Naive thymus-derived CD8-positive, alpha-beta T cell (primary cell): ENCODE results near the gene BCL6B. TPM values are rescaled to one million over a fixed set of nuclear protein-coding genes. Genes with fewer than 3 reads are reported as not detected.
A peak's percentile ranks its signal among the peaks of the same experiment; 100 is the strongest.
"Not testable (repeated sequence)": the region's sequence is repeated elsewhere in the genome, so short reads cannot be mapped to it uniquely, and the experiment has no call there.

Experiments
- ATAC-seq, 2 donors: fragments of 150-1000 bp; cut with Tn5 transposase in 1 of 2; sonication (Bioruptor Pico), chemical (Tn5 transposase) in 1 of 2; 1 replicate in 1 of 2; 2 replicates in 1 of 2; pipeline ENCODE4 v1.10.0; 2021; ENCODE audit warnings: mild to moderate bottlenecking in 2 of 2, moderate library complexity in 2 of 2
- POLR2A ChIA-PET: fragments of 350-600 bp; sonication (Branson Sonifier 250); formaldehyde crosslinking; loops from one replicate; lab custom pipeline; 2021; ENCODE audit warnings: antibody characterized with exemption; lab: Charles Lee
- DNase-seq, 10 donors: peaks; one replicate each; pipeline versions ENCODE4 v3.0.0 to v3.0.0-alpha.2; 2020 to 2022
- H3K27ac Mint-ChIP-seq, 10 donors: one replicate each; pipeline ENCODE4 v1.8.0; 2020 to 2022; ENCODE audit warnings: mild to moderate bottlenecking in 10 of 10, mixed read lengths in 10 of 10, moderate library complexity in 4 of 10, inconsistent platforms in 1 of 10
- H3K27me3 Mint-ChIP-seq, 5 donors: one replicate each; pipeline ENCODE4 v1.8.0; 2021 to 2022; ENCODE audit warnings: mixed read lengths in 5 of 5
- H3K36me3 Mint-ChIP-seq, 3 donors: one replicate each; pipeline ENCODE4 v1.8.0; 2020 to 2022; ENCODE audit warnings: mixed read lengths in 3 of 3, mild to moderate bottlenecking in 2 of 3, inconsistent platforms in 1 of 3
- H3K4me1 Mint-ChIP-seq, 4 donors: one replicate each; pipeline ENCODE4 v1.8.0; 2021 to 2022; ENCODE audit warnings: mixed read lengths in 4 of 4
- H3K4me3 Mint-ChIP-seq, 10 donors: one replicate each; pipeline ENCODE4 v1.8.0; 2020 to 2022; ENCODE audit warnings: mild to moderate bottlenecking in 10 of 10, mixed read lengths in 10 of 10, moderate library complexity in 6 of 10, inconsistent platforms in 1 of 10
- H3K9me3 Mint-ChIP-seq, 9 donors: one replicate each; pipeline ENCODE4 v1.8.0; 2020 to 2022; ENCODE audit warnings: mixed read lengths in 9 of 9, mild to moderate bottlenecking in 3 of 9, inconsistent platforms in 1 of 9, moderate library complexity in 1 of 9
- polyA plus RNA-seq, 3 donors: library from polyadenylated mRNA; unstranded; fragments of 300-500 nt; fragmentation: Illumina TruSeq; gene quantifications; one replicate each; pipeline ENCODE4 v1.2.3, GENCODE V29; 2021
- total RNA-seq, 8 experiments: library from RNA in 2 of 8; stranded (reverse) in 2 of 8; gene quantifications; one replicate each; pipeline ENCODE4 v1.2.3 and lab custom pipeline; 2021 to 2026

BCL6B gene
- total and polyA plus RNA-seq, 5 experiments from 2014 or later = not detected

DNA sequence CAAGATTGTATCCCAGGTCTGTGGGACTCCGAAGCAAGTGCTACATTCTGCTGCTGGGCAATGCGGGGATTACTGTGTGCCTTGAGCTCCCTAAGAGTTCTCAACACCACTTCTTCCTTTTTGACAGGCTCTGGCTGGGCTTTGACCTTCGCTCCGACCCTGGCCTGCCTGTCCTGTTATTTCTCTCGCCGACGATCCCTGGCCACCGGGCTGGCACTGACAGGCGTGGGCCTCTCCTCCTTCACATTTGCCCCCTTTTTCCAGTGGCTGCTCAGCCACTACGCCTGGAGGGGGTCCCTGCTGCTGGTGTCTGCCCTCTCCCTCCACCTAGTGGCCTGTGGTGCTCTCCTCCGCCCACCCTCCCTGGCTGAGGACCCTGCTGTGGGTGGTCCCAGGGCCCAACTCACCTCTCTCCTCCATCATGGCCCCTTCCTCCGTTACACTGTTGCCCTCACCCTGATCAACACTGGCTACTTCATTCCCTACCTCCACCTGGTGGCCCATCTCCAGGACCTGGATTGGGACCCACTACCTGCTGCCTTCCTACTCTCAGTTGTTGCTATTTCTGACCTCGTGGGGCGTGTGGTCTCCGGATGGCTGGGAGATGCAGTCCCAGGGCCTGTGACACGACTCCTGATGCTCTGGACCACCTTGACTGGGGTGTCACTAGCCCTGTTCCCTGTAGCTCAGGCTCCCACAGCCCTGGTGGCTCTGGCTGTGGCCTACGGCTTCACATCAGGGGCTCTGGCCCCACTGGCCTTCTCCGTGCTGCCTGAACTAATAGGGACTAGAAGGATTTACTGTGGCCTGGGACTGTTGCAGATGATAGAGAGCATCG, 15.4 kb downstream of the BCL6B start:
- Mint-ChIP-seq H3K4me3 (peak overlapping the region in 7 of 10 donors; percentile 2 to 69 (median 50)), H3K9me3 (no peaks in the 10 kb centered on the region), H3K36me3 (peaks cover 0 to 1% (median 0%) of the 10 kb centered on the region in 3 donors), H3K27ac (peak overlapping the region in 5 of 10 donors; percentile 33 to 86 (median 54)), H3K4me1 (peaks cover 32 to 72% (median 61%) of the 10 kb centered on the region in 4 donors), H3K27me3 (no peaks in the 10 kb centered on the region)
- DNase-seq = no peak
- ATAC-seq = no peak
- POLR2A ChIA-PET = interaction anchor here (0.6 to 3.4 kb wide), 4 partner anchors 16 to 279 kb away, joined by 4 to 81 read pairs (median 6); partner anchors contain the start of genes BCL6B and RNASEK

DNA sequence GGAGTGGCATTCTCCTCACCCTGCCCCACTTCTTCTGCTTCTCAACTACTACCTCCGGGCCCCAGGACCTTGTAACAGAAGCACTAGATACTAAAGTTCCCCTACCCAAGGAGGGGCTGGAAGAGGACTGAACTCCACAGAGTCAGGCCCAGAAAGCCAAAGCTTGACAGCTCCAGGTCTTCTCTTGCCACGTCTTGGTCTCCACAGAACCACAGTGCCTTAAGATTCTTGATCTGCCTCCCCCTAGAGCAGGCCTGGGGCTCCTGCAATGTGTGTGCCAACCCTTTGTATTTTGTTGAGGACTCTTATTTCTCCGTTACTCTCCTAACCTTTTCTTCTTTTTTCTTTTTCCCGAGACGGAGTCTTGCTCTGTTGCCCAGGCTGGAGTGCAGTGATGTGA, 17.0 kb downstream of the BCL6B start:
- DNase-seq (peak in 1 of 10 donors; percentile 10), ATAC-seq (no peak)
- Mint-ChIP-seq H3K4me3 (peak overlapping the region in 4 of 10 donors; percentile 4 to 45 (median 27)), H3K27me3 (no peaks in the 10 kb centered on the region), H3K4me1 (peaks cover 33 to 61% (median 58%) of the 10 kb centered on the region in 4 donors), H3K27ac (peak overlapping the region in 9 of 10 donors; percentile 26 to 89 (median 81)), H3K9me3 (no peaks in the 10 kb centered on the region), H3K36me3 (no peaks in the 10 kb centered on the region)
- POLR2A ChIA-PET = interaction anchor here (0.7 to 1.4 kb wide), 3 partner anchors 20 to 649 kb away, joined by 3 to 7 read pairs (median 6); partner anchors contain the start of gene RNASEK

DNA sequence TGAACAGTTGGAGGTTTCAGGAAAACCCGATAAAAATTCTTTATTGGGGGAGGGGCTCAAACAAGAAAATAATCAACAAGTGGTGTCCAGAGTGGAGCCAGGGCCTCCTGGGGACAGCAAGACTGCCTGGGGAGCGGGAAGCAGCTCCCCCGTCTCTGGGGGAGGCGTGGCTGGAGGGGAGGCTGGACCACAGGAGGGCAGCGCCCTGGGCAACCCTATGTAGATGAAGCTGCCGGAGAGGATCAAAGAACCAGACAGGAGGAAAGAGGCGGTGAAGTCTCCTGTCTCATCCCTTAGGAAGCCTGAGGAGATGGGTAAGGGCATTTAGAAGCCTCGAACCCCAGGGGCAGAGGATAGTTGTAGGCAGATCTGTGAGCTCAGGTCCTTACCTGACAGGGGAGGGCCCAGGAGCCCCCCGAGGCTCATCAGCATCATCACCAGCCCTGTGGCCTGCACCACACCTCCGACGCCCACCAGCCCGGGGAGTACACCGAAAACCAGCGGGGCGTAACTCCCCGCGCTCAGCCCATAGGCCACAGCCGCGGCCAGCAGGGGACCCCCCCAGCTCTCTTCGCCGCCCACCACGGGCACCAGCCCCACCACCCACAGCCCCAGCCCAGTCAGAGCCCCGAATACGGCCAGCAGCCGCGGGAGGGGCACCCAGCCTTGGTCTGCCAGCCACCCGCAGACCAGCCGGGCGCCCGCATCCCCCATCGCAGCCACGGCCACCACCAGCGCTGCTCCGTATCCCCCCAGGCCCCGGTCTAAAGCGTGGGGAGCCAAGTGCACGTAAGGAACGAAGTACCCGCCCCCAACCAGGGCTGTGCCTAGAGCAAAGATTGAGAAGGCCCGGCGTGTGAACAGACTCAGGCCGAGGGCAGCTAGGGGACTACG, 19.0 kb downstream of the BCL6B start:
- Mint-ChIP-seq H3K9me3 (no peaks in the 10 kb centered on the region), H3K4me1 (peaks cover 27 to 59% (median 53%) of the 10 kb centered on the region in 4 donors), H3K36me3 (no peaks in the 10 kb centered on the region), H3K27me3 (peaks cover 0 to 2% (median 0%) of the 10 kb centered on the region in 5 donors), H3K27ac (peak overlapping the region; percentile 70 to 98 (median 93)), H3K4me3 (peak overlapping the region; percentile 74 to 91 (median 84))
- DNase-seq (peak in 2 of 10 donors; percentile 35 to 40), ATAC-seq (peak; percentile 37 to 41)
- POLR2A ChIA-PET = interaction anchor here (0.6 to 7.1 kb wide), 8 partner anchors 20 to 1197 kb away, joined by 3 to 83 read pairs (median 4); a partner anchor contains a TSS

DNA sequence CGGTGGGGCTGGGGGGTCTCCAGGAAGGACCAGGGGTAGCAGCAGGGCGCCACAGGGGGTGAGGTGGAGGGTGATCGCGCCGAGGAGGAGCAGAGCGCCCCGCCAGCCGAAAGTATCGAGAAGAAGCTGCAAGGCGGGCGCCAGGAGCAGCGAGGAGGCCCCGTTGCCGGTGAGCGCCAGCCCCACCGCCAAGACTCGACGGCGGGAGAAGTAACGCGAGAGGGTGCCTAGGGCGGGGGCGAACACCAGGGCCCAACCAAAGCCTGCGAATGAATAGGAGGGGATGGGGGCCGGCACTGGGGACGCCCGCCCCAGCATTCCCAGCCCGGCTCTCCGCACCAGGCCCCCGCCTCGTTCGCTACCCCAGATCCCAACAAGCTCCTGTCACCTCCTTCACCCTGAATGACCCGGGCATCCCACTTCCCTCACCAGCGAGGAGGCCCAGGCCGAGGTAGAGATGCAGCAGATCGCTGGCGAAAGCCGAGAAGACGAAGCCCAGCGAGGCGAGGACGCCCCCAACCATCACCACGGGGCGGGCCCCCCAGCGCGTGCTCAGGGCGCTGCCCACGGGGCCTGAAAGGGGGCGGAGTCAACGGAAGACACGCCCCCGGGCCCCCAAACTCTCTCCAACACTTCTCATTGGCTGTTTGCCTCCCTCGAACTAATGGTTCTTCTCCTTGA, 19.8 kb downstream of the BCL6B start:
- Mint-ChIP-seq H3K27ac (peak overlapping the region; percentile 63 to 98 (median 93)), H3K36me3 (no peaks in the 10 kb centered on the region), H3K4me3 (peak overlapping the region; percentile 74 to 91 (median 84)), H3K9me3 (no peaks in the 10 kb centered on the region), H3K4me1 (peaks cover 27 to 58% (median 57%) of the 10 kb centered on the region in 4 donors), H3K27me3 (peaks cover 0 to 2% (median 0%) of the 10 kb centered on the region in 5 donors)
- peak; percentile 35 to 49 for ATAC-seq
- DNase-seq = peak; percentile 31 to 73 (median 57)
- POLR2A ChIA-PET = interaction anchor here (0.8 to 7.1 kb wide), 10 partner anchors 7 to 443 kb away, joined by 3 to 83 read pairs (median 3); partner anchors contain the start of gene SLC16A13

DNA sequence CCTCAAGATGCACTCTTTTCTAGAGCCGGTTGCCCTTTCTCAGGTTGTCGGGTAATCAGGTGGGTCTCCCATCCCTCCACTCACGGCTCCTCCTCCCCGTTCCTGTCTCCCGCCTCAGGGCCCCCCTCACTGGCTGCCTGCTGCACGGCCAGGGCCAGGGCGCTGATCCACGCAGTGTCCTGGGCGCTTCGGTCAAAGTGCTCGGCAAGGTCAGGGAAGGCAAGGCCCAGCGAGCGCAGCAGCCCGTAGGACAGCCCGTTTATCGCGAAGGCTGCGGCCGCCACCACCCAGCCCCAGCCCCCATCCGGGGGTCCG, 20.3 kb downstream of the BCL6B start:
- Mint-ChIP-seq H3K4me3 (peak overlapping the region; percentile 74 to 91 (median 84)), H3K9me3 (no peaks in the 10 kb centered on the region), H3K36me3 (no peaks in the 10 kb centered on the region), H3K4me1 (peaks cover 27 to 56% (median 53%) of the 10 kb centered on the region in 4 donors), H3K27ac (peak overlapping the region in 9 of 10 donors; percentile 53 to 95 (median 74)), H3K27me3 (peaks cover 0 to 2% (median 0%) of the 10 kb centered on the region in 5 donors)
- peak in 1 of 2 donors; percentile 10 for ATAC-seq
- DNase-seq = no peak
- POLR2A ChIA-PET = interaction anchor here (0.8 to 7.1 kb wide), 7 partner anchors 7 to 442 kb away, joined by 3 to 83 read pairs (median 3); partner anchors contain the start of gene SLC16A13

DNA sequence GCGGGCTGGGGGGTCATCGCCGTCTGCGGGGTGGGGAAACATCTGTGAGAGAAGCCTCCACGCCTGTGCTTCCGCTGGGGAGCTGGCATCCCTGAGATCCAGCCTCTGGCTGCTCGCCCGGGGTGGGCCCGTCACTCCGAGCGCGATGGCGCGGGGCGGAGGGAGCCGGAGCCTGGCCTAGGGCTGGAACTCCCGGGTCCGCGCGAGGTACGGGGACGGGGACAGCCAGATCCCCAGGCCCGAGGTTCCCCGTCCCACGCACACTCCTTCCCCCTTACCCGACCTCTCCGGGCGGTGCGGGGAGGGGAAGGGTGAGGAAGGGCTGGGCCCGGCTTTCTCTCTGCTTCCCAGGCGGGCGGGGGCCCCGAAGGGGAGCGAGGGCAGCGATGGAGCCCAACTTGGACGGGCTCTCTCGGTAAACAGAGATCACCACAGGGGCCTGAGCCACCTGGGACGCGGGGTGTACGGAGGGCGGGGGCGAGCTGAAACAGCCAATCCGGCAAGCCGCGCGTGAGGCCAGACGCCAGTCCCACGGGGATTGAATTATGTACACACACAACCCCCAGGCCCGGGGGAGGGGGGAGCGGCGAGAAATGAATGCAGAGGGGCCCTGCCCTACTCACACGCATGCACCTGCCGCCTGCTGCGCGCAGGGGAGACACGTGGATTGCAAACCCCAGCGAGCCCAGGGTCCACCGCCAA, 20.8 kb downstream of the BCL6B start, which contains the start of gene SLC16A11:
TSS of gene SLC16A11 (minus strand) at position 596 of the 702 bp plus-strand sequence. CDS start at position 17, 579 bp downstream.
- Mint-ChIP-seq H3K36me3 (no peaks in the 10 kb centered on the region), H3K4me3 (peak within 1 kb of the TSS; percentile 74 to 91 (median 84)), H3K9me3 (no peaks in the 10 kb centered on the region), H3K4me1 (peaks cover 24 to 50% (median 48%) of the 10 kb centered on the region in 4 donors), H3K27me3 (peaks cover 0 to 2% (median 0%) of the 10 kb centered on the region in 5 donors), H3K27ac (peak within 1 kb of the TSS; percentile 43 to 95 (median 72))
- POLR2A ChIA-PET = interaction anchor here (0.6 to 7.1 kb wide), 8 partner anchors 8 to 442 kb away, joined by 3 to 83 read pairs (median 3); partner anchors contain the start of genes GABARAP and SLC16A13
- ATAC-seq (peak in 1 of 2 donors; percentile 27), DNase-seq (peak in 6 of 10 donors; percentile 27 to 42 (median 36))

DNA sequence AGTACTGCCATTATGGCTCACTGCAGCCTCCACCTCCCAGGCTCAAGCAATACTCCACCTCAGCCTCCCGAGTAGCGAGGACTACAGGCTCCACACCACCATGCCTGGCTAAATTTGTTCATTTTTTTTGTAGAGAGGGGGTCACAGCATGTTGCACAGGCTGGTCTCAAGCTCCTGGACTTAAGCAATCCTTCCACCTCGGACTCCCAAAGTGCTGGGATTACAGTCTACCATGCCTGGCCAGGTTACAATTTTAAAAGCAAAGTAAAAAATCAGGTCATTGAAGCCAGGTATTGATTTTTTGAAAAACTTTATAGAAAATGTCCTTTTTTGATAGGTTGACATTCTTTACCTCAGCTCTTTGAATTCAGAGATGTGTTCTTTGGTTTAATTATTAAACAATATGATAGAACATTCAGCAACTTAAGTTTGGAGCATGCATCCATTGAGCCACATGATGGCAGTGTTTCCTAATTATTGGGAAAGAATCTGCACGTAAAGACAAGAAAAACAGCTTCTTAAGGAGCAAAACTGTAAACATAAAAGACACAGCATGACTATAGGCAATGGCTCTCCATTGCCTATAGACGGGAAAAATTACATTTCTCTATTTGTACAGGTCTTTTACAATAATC, 22.8 kb downstream of the BCL6B start:
- peak; percentile 27 to 36 for ATAC-seq

DNA sequence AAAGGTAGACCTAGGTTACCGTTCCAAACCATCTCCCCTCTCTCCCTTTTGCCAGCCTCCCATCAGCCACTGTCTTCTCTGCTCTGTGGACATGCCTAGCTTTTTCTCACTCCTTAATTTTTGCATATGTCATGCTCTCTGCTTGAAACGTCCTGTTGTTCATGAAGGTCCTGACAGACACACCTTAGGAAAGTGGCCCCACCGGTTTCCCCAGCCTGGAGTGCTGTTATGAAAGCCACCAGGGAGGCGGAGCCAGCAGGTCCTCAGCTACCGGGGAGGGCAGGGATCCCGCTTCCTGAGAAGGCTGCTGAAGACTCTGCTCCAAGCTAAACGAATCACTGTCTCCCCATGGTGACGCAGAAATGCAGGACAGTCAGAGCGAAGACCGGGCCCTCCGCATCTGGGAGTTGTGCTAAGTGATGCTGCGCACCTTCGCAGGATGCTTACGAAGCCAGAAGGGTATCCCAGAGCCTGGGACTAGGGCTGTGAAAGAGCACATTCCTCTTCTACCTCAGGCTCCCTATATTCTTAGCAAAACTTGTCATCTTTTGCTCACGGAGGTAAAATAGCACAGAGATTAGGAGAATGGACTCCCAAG, 23.4 kb downstream of the BCL6B start:
- POLR2A ChIA-PET = interaction anchor here (0.9 to 7.1 kb wide), 18 partner anchors 10 to 786 kb away, joined by 3 to 83 read pairs (median 6); partner anchors contain the start of genes ACADVL, DLG4, PHF23 and RNASEK
- Mint-ChIP-seq H3K9me3 (no peaks in the 10 kb centered on the region), H3K27ac (peak overlapping the region; percentile 81 to 96 (median 93)), H3K4me1 (peaks cover 20 to 38% (median 37%) of the 10 kb centered on the region in 4 donors), H3K36me3 (no peaks in the 10 kb centered on the region), H3K4me3 (peak overlapping the region; percentile 81 to 95 (median 88)), H3K27me3 (peaks cover 0 to 2% (median 0%) of the 10 kb centered on the region in 5 donors)
- ATAC-seq = peak; percentile 20 to 24
- DNase-seq = peak in 4 of 10 donors; percentile 22 to 39 (median 34)

More for the DNA sequence above, 22.8 kb downstream of the BCL6B start:
- POLR2A ChIA-PET = interaction anchor here (0.9 to 7.1 kb wide), 18 partner anchors 10 to 787 kb away, joined by 3 to 83 read pairs (median 6); partner anchors contain the start of genes ACADVL, DLG4, PHF23 and RNASEK
- Mint-ChIP-seq H3K36me3 (no peaks in the 10 kb centered on the region), H3K4me3 (peak overlapping the region; percentile 81 to 95 (median 88)), H3K27ac (peak overlapping the region in 9 of 10 donors; percentile 81 to 96 (median 93)), H3K9me3 (no peaks in the 10 kb centered on the region), H3K4me1 (peaks cover 20 to 39% (median 38%) of the 10 kb centered on the region in 4 donors), H3K27me3 (peaks cover 0 to 2% (median 0%) of the 10 kb centered on the region in 5 donors)
- DNase-seq = peak in 7 of 10 donors; percentile 31 to 75 (median 65)

DNA sequence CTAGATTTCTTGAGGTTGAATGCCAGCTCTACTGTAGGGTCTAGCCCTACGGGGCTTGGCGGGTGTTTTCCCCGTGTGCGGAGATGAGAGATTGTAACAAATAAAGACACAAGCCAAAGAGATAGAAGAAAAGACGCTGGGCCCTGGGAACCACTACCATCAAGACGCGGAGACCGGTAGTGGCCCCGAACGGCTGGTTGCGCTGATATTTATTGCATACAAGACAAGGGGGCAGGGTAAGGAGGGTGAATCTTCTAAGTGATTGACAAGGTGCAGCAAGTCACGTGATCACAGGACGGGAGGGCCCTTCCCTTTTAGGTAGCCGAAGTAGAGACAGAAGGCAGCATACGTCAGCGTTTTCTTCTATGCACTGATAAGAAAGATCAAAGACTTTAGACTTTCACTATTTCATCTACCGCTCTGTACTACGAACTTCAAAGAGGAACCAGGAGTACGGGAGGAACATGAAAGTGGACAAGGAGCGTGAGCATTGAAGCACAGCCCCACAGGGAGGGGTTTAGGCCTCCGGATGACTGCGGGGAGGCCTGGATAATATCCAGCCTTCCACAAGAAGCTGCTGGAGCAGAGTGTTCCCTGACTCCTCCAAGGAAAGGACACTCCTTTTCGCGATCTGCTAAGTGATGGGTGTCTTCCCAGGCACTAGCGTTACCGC, 24.0 kb downstream of the BCL6B start:
- peak overlapping the region; percentile 81 to 96 (median 93) for H3K27ac Mint-ChIP-seq
- not testable (repeated sequence) for H3K9me3 Mint-ChIP-seq, H3K27me3 Mint-ChIP-seq, H3K36me3 Mint-ChIP-seq
- ATAC-seq (peak; percentile 31 to 45), DNase-seq (peak; percentile 32 to 92 (median 76))
- POLR2A ChIA-PET = interaction anchor here (0.7 to 7.1 kb wide), 13 partner anchors 11 to 641 kb away, joined by 3 to 83 read pairs (median 7); partner anchors contain the start of genes ACADVL, DLG4, PHF23 and RNASEK
- peaks cover 16 to 35% (median 32%) of the 10 kb centered on the region in 4 donors for H3K4me1 Mint-ChIP-seq
- H3K4me3 Mint-ChIP-seq = peak overlapping the region; percentile 81 to 95 (median 88)
